Measurements from ENCODE around the gene UCMA. TPM values are rescaled to one million over a fixed set of nuclear protein-coding genes. Genes with fewer than 3 reads are reported as not detected.
A peak's percentile ranks its signal among the peaks of the same experiment; 100 is the strongest.

UCMA gene
- total and polyA plus RNA-seq, 10 donors = not detected

- intact Hi-C loops (cut with DNase I; ENCODE audit: low total_unique reads) = no loop called here
- peak overlapping the region in 1 of 8 donors; percentile 1 for H3K4me3 ChIP-seq
Measured at GRCh38 chr10:13271552-13272163, 37.5 kb upstream of the UCMA start.

GRCh38 chr10:13270877-13271551, 36.8 kb upstream of the UCMA start:
- no peak overlapping the region for H3K4me3 ChIP-seq
- no peaks in the 10 kb centered on the region for H3K9me3 ChIP-seq
- no peak for TF ChIP-seq POLR2A (IDR thresholded peaks at IDR 0.05)
- TF ChIP-seq CTCF (IDR thresholded peaks at IDR 0.05 in 8 of 11, conservative IDR thresholded peaks at IDR 0.05 in 3 of 11) = no peak
- TF ChIP-seq POLR2AphosphoS5 (IDR thresholded peaks at IDR 0.05) = no peak
- no peak for DNase-seq
- H3K27ac ChIP-seq = peak overlapping the region in 1 of 8 donors; percentile 52
- peaks cover 0 to 5% (median 0%) of the 10 kb centered on the region in 6 donors for H3K4me1 ChIP-seq
- no peaks in the 10 kb centered on the region for H3K27me3 ChIP-seq (replicated peaks in 1 of 7)
- intact Hi-C loops (cut with DNase I; ENCODE audit: low total_unique reads) = no loop called here
- no peaks in the 10 kb centered on the region for H3K36me3 ChIP-seq
- WGBS, 5 donors = 88 to 95% (median 90%) methylated on average over 9 of the region's 9 CpGs

More at GRCh38 chr10:13271552-13272163, 37.5 kb upstream of the UCMA start:
- Histone ChIP-seq H3K36me3 (no peaks in the 10 kb centered on the region), H3K27ac (peak overlapping the region in 1 of 8 donors; percentile 52), H3K27me3 (replicated peaks in 1 of 7) (no peaks in the 10 kb centered on the region), H3K9me3 (no peaks in the 10 kb centered on the region), H3K4me1 (peaks cover 0 to 5% (median 0%) of the 10 kb centered on the region in 6 donors)
- TF ChIP-seq CTCF (IDR thresholded peaks at IDR 0.05 in 8 of 11, conservative IDR thresholded peaks at IDR 0.05 in 3 of 11) (peak in 6 of 11 experiments; percentile 26 to 55 (median 36)), POLR2AphosphoS5 (IDR thresholded peaks at IDR 0.05) (peak in 1 of 3 donors; percentile 1), POLR2A (IDR thresholded peaks at IDR 0.05) (no peak)
- DNase-seq = peak; percentile 79
- 51 to 62% (median 59%) methylated on average over 14 of the region's 14 CpGs for WGBS, 5 donors

- H3K27me3 ChIP-seq (replicated peaks in 1 of 7) = peaks cover 0 to 4% (median 0%) of the 10 kb centered on the region in 7 donors
- DNase-seq = no peak
- H3K4me1 ChIP-seq = peaks cover 0 to 5% (median 0%) of the 10 kb centered on the region in 6 donors
- H3K36me3 ChIP-seq = no peaks in the 10 kb centered on the region
- TF ChIP-seq POLR2AphosphoS5 (IDR thresholded peaks at IDR 0.05) = no peak
- no peak for TF ChIP-seq POLR2A (IDR thresholded peaks at IDR 0.05)
- TF ChIP-seq CTCF (IDR thresholded peaks at IDR 0.05 in 8 of 11, conservative IDR thresholded peaks at IDR 0.05 in 3 of 11) = no peak
- 16 to 48% (median 20%) methylated on average over 3 of the region's 3 CpGs for WGBS, 5 donors
- no peak overlapping the region for H3K27ac ChIP-seq
- intact Hi-C loops (cut with DNase I; ENCODE audit: low total_unique reads) = no loop called here
- H3K4me3 ChIP-seq = no peak overlapping the region
- no peaks in the 10 kb centered on the region for H3K9me3 ChIP-seq
Measured at GRCh38 chr10:13268841-13269240, 34.7 kb upstream of the UCMA start.

GRCh38 chr10:13268310-13268709, 34.1 kb upstream of the UCMA start:
- TF ChIP-seq POLR2A (IDR thresholded peaks at IDR 0.05) = no peak
- no peak for TF ChIP-seq CTCF (IDR thresholded peaks at IDR 0.05 in 8 of 11, conservative IDR thresholded peaks at IDR 0.05 in 3 of 11)
- no peak for TF ChIP-seq POLR2AphosphoS5 (IDR thresholded peaks at IDR 0.05)
- H3K4me3 ChIP-seq = no peak overlapping the region
- peaks cover 0 to 5% (median 0%) of the 10 kb centered on the region in 6 donors for H3K4me1 ChIP-seq
- intact Hi-C loops (cut with DNase I; ENCODE audit: low total_unique reads) = no loop called here
- WGBS, 5 donors = 69 to 93% (median 73%) methylated on average over 4 of the region's 4 CpGs
- peaks cover 0 to 8% (median 0%) of the 10 kb centered on the region in 7 donors for H3K27me3 ChIP-seq (replicated peaks in 1 of 7)
- no peak overlapping the region for H3K27ac ChIP-seq
- DNase-seq = no peak
- no peaks in the 10 kb centered on the region for H3K36me3 ChIP-seq
- no peaks in the 10 kb centered on the region for H3K9me3 ChIP-seq

All from spleen (tissue), 11 donors.